ENCODE results near the gene CDC40.
"Not testable (repeated sequence)": the region's sequence is repeated elsewhere in the genome, so short reads cannot be mapped to it uniquely, and the experiment has no call there.

The CDC40 gene

GRCh38 chr6:110271732-110272022 is 91.5 kb downstream of the CDC40 start:
- no peak for DNase-seq

DNA sequence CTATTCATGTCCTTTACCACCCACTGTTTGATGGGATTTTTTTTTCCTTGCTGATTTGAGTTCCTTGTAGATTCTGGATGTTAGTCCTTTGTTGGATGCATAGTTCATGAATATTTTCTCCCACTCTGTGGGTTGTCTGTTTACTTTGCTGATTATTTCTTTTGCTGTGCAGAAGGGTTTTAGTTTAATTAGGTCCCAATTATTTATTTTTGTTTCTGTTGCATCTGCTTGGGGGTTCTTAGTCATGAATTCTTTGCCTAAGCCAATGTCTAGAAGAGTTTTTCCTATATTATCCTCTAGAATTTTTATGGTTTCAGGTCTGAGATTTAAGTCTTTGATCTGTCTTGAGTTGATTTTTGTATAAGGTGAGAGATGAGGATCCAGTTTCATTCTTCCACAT is 92.6 kb downstream of the CDC40 start:
- not testable (repeated sequence) for DNase-seq

GRCh38 chr6:110277100-110277665 is 97.0 kb downstream of the CDC40 start:
- no peak for DNase-seq
